HEK293T (cell line): Measurements from ENCODE around the gene SLC12A7.

ENCODE experiments used
- CTCF ChIA-PET: fragments of 350-600 bp; formaldehyde crosslinking; extraction: SDS; loops from one replicate; lab custom pipeline; 2021; ENCODE audit warnings: antibody characterized with exemption, inconsistent platforms; lab: Yijun Ruan, JAX
- POLR2A ChIA-PET: fragments of 350-600 bp; formaldehyde crosslinking; extraction: SDS; loops from one replicate; lab custom pipeline; 2020; ENCODE audit warnings: antibody characterized with exemption, inconsistent platforms; lab: Yijun Ruan, JAX
- DNase-seq: peaks from one replicate; pipeline ENCODE4 v3.0.0; 2012; ENCODE audit warnings: mixed read lengths; ENCODE audit errors: extremely low spot score
- ARNT ChIP-seq: fragments of 450-650 bp; IDR thresholded peaks from 2 replicates; pipeline ENCODE4 v1.6.1; 2017; ENCODE audit warnings: mild to moderate bottlenecking
- BHLHE40 ChIP-seq: fragments of 450-650 bp; IDR thresholded peaks from 2 replicates; pipeline ENCODE4 v1.6.1; 2016; ENCODE audit warnings: mild to moderate bottlenecking, moderate library complexity, borderline replicate concordance
- CTBP1 ChIP-seq: fragments of 450-650 bp; IDR thresholded peaks from 2 replicates; pipeline ENCODE4 v1.6.1; 2016; ENCODE audit warnings: borderline replicate concordance
- ELF4 ChIP-seq: fragments of 450-650 bp; IDR thresholded peaks from 2 replicates; pipeline ENCODE4 v1.6.1; 2017; ENCODE audit warnings: antibody characterized with exemption
- FOXA1 ChIP-seq: fragments of 450-650 bp; IDR thresholded peaks from 2 replicates; pipeline ENCODE4 v1.6.1; 2016; ENCODE audit warnings: mild to moderate bottlenecking
- FOXK2 ChIP-seq: fragments of 450-650 bp; IDR thresholded peaks from 2 replicates; pipeline ENCODE4 v1.6.1; 2016; ENCODE audit warnings: mild to moderate bottlenecking
- FOXM1 ChIP-seq: fragments of 450-650 bp; IDR thresholded peaks from 2 replicates; pipeline ENCODE4 v1.6.1; 2017; ENCODE audit warnings: mild to moderate bottlenecking, borderline replicate concordance
- HDGF ChIP-seq: fragments of 450-650 bp; IDR thresholded peaks from 2 replicates; pipeline ENCODE4 v1.6.1; 2017; ENCODE audit warnings: antibody characterized with exemption, borderline replicate concordance
- L3MBTL2 ChIP-seq: fragments of 450-650 bp; conservative IDR thresholded peaks from 2 replicates; pipeline ENCODE4 v1.6.1; 2016; ENCODE audit warnings: mild to moderate bottlenecking
- LEF1 ChIP-seq: fragments of 450-650 bp; IDR thresholded peaks from 2 replicates; pipeline ENCODE4 v1.6.1; 2017; ENCODE audit warnings: mild to moderate bottlenecking, borderline replicate concordance
- NFRKB ChIP-seq: fragments of 450-650 bp; IDR thresholded peaks from 2 replicates; pipeline ENCODE4 v1.6.1; 2016; ENCODE audit warnings: mild to moderate bottlenecking, moderate library complexity
- SP1 ChIP-seq: fragments of 450-650 bp; IDR thresholded peaks from 2 replicates; pipeline ENCODE4 v1.6.1; 2017
- SUZ12 ChIP-seq: fragments of 450-650 bp; IDR thresholded peaks from 2 replicates; pipeline ENCODE4 v1.6.1; 2016; ENCODE audit warnings: mild to moderate bottlenecking
- TARDBP ChIP-seq: fragments of 450-650 bp; IDR thresholded peaks from 2 replicates; pipeline ENCODE4 v1.6.1; 2016
- ZNF384 ChIP-seq: fragments of 450-650 bp; IDR thresholded peaks from 2 replicates; pipeline ENCODE4 v1.6.1; 2016
- TF ChIP-seq, protein P1 (sequence below): fragments of 450-650 bp; IDR thresholded peaks from 2 replicates; pipeline ENCODE4 v1.6.1; 2016

SLC12A7 gene

GRCh38 chr5:1109542-1110306, 2.1 kb downstream of the SLC12A7 start:
- POLR2A ChIA-PET: no interaction called here
- no peak for DNase-seq
- TF ChIP-seq NFRKB (no peak), CTBP1 (no peak), TARDBP (no peak), LEF1 (no peak), SP1 (no peak), HDGF (no peak), L3MBTL2 (no peak), BHLHE40 (no peak), FOXA1 (no peak), ZNF384 (no peak), ARNT (no peak), ELF4 (no peak), SUZ12 (no peak), FOXM1 (no peak), FOXK2 (no peak)
- TF ChIP-seq, protein P1, sequence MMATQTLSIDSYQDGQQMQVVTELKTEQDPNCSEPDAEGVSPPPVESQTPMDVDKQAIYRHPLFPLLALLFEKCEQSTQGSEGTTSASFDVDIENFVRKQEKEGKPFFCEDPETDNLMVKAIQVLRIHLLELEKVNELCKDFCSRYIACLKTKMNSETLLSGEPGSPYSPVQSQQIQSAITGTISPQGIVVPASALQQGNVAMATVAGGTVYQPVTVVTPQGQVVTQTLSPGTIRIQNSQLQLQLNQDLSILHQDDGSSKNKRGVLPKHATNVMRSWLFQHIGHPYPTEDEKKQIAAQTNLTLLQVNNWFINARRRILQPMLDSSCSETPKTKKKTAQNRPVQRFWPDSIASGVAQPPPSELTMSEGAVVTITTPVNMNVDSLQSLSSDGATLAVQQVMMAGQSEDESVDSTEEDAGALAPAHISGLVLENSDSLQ: no peak
- CTCF ChIA-PET: interaction anchor here (0.6 kb wide), 1 partner anchor 75 kb away, joined by 3 read pairs; no protein-coding TSS in a partner anchor

- TF ChIP-seq SUZ12: no peak
- no peak for TF ChIP-seq SP1
- no peak for TF ChIP-seq FOXK2
- TF ChIP-seq FOXM1: no peak
- TF ChIP-seq ARNT: no peak
- no peak for TF ChIP-seq NFRKB
- no peak for TF ChIP-seq ELF4
- no peak for DNase-seq
- CTCF ChIA-PET: no interaction called here
- POLR2A ChIA-PET: interaction anchor here (0.6 kb wide), 1 partner anchor 415 kb away, joined by 3 read pairs; the partner anchor contains the start of gene LPCAT1
Measured at GRCh38 chr5:1108865-1109174, 3.0 kb downstream of the SLC12A7 start.

GRCh38 chr5:1108023-1108864, 3.6 kb downstream of the SLC12A7 start:
- DNase-seq: no peak
- no peak for TF ChIP-seq FOXK2
- TF ChIP-seq HDGF: no peak
- TF ChIP-seq LEF1: no peak
- TF ChIP-seq TARDBP: no peak
- no peak for TF ChIP-seq BHLHE40
- no peak for TF ChIP-seq ZNF384
- TF ChIP-seq, protein P1: no peak
- TF ChIP-seq ARNT: no peak
- TF ChIP-seq FOXA1: no peak
- no peak for TF ChIP-seq SUZ12
- TF ChIP-seq FOXM1: no peak
- no peak for TF ChIP-seq CTBP1
- no peak for TF ChIP-seq ELF4
- TF ChIP-seq NFRKB: no peak
- no peak for TF ChIP-seq SP1
- TF ChIP-seq L3MBTL2: no peak
- ChIA-PET POLR2A (no interaction called here), CTCF (no interaction called here)

DNA sequence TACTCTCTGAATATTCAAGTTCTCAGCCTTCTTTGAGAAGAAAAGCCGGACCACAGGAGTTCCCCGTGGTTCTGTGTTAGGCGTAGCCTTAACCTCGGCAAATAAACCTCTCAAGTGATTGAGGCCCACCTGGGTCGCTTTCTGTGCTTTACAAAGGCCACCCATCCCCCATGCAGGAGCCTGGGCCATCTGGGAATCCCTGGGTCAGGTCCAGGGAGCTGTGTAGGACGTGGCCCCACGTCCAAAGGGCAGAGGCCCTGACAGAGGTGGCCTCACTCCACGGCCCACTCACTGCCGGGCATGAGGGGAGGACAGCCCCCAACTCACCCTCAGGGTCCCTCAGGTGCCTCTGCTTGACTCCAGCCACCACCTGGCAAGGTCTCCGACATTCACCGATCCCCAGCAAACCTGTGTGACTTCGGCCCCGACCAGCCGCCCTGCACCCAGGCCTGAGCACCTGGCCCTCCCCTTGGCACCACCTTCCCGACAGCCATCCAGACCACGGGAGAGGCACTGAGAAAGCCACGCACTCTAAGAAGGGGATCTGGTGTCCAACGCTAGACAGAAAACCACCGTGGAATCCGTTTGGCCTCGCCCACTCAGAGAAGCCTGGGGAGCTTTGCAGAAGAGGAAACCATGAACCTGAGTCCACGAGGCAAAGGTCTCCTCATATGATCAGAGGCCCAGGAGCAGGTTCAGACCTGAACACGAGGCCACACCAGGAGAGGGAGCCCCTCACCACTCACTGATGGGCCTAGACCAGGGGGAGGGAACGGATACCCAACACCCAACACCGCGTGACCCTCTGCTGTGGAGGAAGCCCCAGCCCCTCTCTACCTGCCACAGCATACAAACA, 4.5 kb downstream of the SLC12A7 start:
- no peak for DNase-seq
- POLR2A ChIA-PET: no interaction called here

More for the DNA sequence above, 4.5 kb downstream of the SLC12A7 start:
- CTCF ChIA-PET: interaction anchor here (0.7 kb wide), 1 partner anchor 328 kb away, joined by 3 read pairs; no protein-coding TSS in a partner anchor
- no peak for TF ChIP-seq FOXK2
- no peak for TF ChIP-seq NFRKB
- no peak for TF ChIP-seq BHLHE40
- TF ChIP-seq SUZ12: no peak
- no peak for TF ChIP-seq ARNT
- no peak for TF ChIP-seq L3MBTL2
- no peak for TF ChIP-seq ELF4
- TF ChIP-seq LEF1: no peak
- no peak for TF ChIP-seq TARDBP
- TF ChIP-seq ZNF384: no peak
- no peak for TF ChIP-seq SP1
- TF ChIP-seq FOXA1: no peak
- TF ChIP-seq, protein P1: no peak
- TF ChIP-seq HDGF: no peak
- no peak for TF ChIP-seq FOXM1
